Vein endothelial cell (primary cell): ENCODE results near the gene BRINP2. TPM values are rescaled to one million over a fixed set of nuclear protein-coding genes. Genes with fewer than 3 reads are reported as not detected.

ENCODE experiments used
- total RNA-seq: library from RNA; depleted of rRNA; stranded (reverse); fragments of >200 nt; gene quantifications from 2 replicates; pipeline ENCODE4 v1.2.3, GENCODE V29; 2012

Gene BRINP2, protein sequence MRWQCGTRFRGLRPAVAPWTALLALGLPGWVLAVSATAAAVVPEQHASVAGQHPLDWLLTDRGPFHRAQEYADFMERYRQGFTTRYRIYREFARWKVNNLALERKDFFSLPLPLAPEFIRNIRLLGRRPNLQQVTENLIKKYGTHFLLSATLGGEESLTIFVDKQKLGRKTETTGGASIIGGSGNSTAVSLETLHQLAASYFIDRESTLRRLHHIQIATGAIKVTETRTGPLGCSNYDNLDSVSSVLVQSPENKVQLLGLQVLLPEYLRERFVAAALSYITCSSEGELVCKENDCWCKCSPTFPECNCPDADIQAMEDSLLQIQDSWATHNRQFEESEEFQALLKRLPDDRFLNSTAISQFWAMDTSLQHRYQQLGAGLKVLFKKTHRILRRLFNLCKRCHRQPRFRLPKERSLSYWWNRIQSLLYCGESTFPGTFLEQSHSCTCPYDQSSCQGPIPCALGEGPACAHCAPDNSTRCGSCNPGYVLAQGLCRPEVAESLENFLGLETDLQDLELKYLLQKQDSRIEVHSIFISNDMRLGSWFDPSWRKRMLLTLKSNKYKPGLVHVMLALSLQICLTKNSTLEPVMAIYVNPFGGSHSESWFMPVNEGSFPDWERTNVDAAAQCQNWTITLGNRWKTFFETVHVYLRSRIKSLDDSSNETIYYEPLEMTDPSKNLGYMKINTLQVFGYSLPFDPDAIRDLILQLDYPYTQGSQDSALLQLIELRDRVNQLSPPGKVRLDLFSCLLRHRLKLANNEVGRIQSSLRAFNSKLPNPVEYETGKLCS
- not detected in 2 replicates for total RNA-seq

GRCh38 chr1:177170756-177171535 lies at the start of gene BRINP2:
Gene BRINP2 (plus strand): TSS chr1:177170958. CDS start chr1:177229877, 58,919 bp downstream.

DNA sequence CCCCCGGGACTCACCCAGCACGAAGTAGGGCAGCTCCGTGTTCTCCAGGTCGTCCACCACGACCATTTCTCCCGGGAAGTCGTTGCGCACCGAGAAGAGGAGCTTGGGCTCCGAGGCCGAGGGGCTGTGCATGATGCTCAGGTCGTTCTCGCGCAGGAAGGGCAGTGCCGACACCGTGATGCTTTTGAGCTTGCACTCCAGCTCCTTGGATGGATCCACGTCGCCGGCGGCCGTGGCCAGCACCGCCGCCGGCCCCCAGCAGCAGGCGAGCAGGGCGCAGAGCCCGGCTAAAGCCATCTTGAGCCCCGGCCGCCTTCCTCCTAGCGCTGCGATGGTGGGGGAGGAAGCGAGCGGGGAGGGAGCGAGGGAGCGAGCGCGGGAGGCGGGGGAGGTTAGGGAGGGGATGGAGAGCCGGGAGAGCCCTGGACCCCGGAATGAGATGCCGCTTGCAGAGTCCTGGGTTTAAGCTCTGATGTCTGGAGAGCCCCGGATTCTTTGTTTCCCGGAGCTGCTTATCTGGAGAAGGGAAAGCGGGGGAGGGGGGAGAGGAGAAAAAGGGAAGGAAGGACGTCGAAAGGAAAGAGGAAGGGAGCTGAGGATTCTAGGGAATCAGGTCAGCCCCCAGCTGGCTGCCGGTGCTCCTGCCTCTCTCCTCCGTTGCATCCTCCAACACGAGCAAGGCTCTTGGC lies 6.2 kb upstream of the BRINP2 start, which contains the start of gene ASTN1:
Gene ASTN1 (minus strand): TSS at position 333 of the 689 bp plus-strand sequence. CDS start 36 bp downstream, at position 297.

Other genes starting within 250 kb of the BRINP2 start
- not detected in 2 replicates for gene ASTN1, start 6.2 kb upstream of the BRINP2 start, total RNA-seq